ENCODE results near the gene RLN3.
A peak's percentile ranks its signal among the peaks of the same experiment; 100 is the strongest.

The RLN3 gene

GRCh38 chr19:13999085-13999484 lies 28.9 kb upstream of the RLN3 start:
- H3K4me1 ChIP-seq (ENCODE audit: insufficient read depth, low read length, poor library complexity, severe bottlenecking) = peaks cover 34% of the 10 kb centered on the region
- H3K79me2 ChIP-seq (ENCODE audit: insufficient read depth, low read length) = peaks cover 52% of the 10 kb centered on the region
- no peak overlapping the region for H3K4me2 ChIP-seq (ENCODE audit: low read depth, low read length, poor library complexity, severe bottlenecking)

DNA sequence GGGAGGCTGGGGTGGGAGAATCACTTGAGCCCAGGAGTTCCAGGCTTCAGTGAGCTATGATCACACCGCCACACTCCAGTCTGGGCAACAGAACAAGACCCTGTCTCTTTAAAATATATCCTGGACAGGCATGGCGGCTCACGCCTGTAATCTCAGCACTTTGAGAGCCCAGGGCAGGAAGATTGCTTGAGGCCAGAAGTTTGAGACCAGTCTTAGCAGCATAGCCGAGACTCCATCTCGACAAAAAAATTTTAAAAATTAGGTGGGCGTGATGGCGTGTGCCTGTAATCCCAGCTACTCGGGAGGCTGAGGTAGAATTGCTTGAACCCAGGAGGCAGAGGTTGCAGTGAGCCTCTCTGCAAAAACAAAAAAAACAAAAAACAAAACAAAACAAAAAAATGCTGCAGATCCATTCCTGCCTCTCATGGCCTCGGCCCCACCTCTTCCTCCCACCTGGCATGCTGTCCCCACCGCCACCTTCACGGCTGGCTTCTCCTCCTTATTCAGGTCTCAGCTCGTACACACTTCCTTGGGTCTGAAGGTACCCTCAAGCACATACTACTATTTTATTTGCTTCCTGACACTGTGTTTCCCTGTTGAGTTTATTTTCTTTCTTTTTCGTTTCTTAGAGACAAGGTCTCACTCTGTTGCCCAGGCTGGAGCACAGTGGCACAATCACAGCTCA lies 27.1 kb upstream of the RLN3 start:
- TF ChIP-seq CTCF (conservative IDR thresholded peaks at IDR 0.05; ENCODE audit: low read length) = no peak
- no peak for TF ChIP-seq EZH2phosphoT487 (IDR thresholded peaks at IDR 0.05; ENCODE audit: borderline replicate concordance)
- Histone ChIP-seq H3K36me3 (ENCODE audit: insufficient read depth, low read length) (peaks cover 8% of the 10 kb centered on the region), H2AFZ (ENCODE audit: low read length) (no peak overlapping the region), H3K9me2 (replicated peaks; ENCODE audit: low read depth, low read length) (no peaks in the 10 kb centered on the region), H3K9me3 (ENCODE audit: insufficient read depth, low read depth, low read length) (peaks cover 13% of the 10 kb centered on the region; the same call in 1 of the 2 replicates), H3K4me2 (ENCODE audit: low read depth, low read length, poor library complexity, severe bottlenecking) (peak overlapping the region; percentile 12), H3K9ac (ENCODE audit: low read depth, low read length, poor library complexity, severe bottlenecking) (peak overlapping the region; percentile 61), H3F3A (ENCODE audit: low read depth) (peaks cover 17% of the 10 kb centered on the region; the same call in 1 of the 2 replicates), H3K79me2 (ENCODE audit: insufficient read depth, low read length) (peaks cover 61% of the 10 kb centered on the region), H4K20me1 (ENCODE audit: insufficient read depth, low read length, poor library complexity, severe bottlenecking) (no peaks in the 10 kb centered on the region), H3K4me3 (ENCODE audit: low read length, poor library complexity, severe bottlenecking) (no peak overlapping the region), H3K4me1 (ENCODE audit: insufficient read depth, low read length, poor library complexity, severe bottlenecking) (peaks cover 42% of the 10 kb centered on the region), H3K27me3 (ENCODE audit: insufficient read depth, low read length, poor library complexity, severe bottlenecking) (no peaks in the 10 kb centered on the region)

More at GRCh38 chr19:13999085-13999484, 28.9 kb upstream of the RLN3 start:
- H3K36me3 ChIP-seq (ENCODE audit: insufficient read depth, low read length) = peaks cover 8% of the 10 kb centered on the region
- H3K9me3 ChIP-seq (ENCODE audit: insufficient read depth, low read depth, low read length) = peaks cover 13% of the 10 kb centered on the region; the same call in 1 of the 2 replicates
- H4K20me1 ChIP-seq (ENCODE audit: insufficient read depth, low read length, poor library complexity, severe bottlenecking) = no peaks in the 10 kb centered on the region
- H2AFZ ChIP-seq (ENCODE audit: low read length) = no peak overlapping the region
- H3F3A ChIP-seq (ENCODE audit: low read depth) = peaks cover 6% of the 10 kb centered on the region; the same call in 1 of the 2 replicates
- TF ChIP-seq CTCF (conservative IDR thresholded peaks at IDR 0.05; ENCODE audit: low read length) = no peak
- TF ChIP-seq EZH2phosphoT487 (IDR thresholded peaks at IDR 0.05; ENCODE audit: borderline replicate concordance) = no peak
- H3K9ac ChIP-seq (ENCODE audit: low read depth, low read length, poor library complexity, severe bottlenecking) = no peak overlapping the region
- H3K9me2 ChIP-seq (replicated peaks; ENCODE audit: low read depth, low read length) = no peaks in the 10 kb centered on the region
- no peaks in the 10 kb centered on the region for H3K27me3 ChIP-seq (ENCODE audit: insufficient read depth, low read length, poor library complexity, severe bottlenecking)
- no peak overlapping the region for H3K4me3 ChIP-seq (ENCODE audit: low read length, poor library complexity, severe bottlenecking)

GRCh38 chr19:14002571-14003250 lies 25.2 kb upstream of the RLN3 start:
- peak overlapping the region; percentile 72 for H3K4me2 ChIP-seq (ENCODE audit: low read depth, low read length, poor library complexity, severe bottlenecking)
- H3K9ac ChIP-seq (ENCODE audit: low read depth, low read length, poor library complexity, severe bottlenecking) = peak overlapping the region; percentile 61
- no peaks in the 10 kb centered on the region for H3K27me3 ChIP-seq (ENCODE audit: insufficient read depth, low read length, poor library complexity, severe bottlenecking)
- H2AFZ ChIP-seq (ENCODE audit: low read length) = no peak overlapping the region
- H3F3A ChIP-seq (ENCODE audit: low read depth) = peaks cover 17% of the 10 kb centered on the region; the same call in 1 of the 2 replicates
- TF ChIP-seq CTCF (conservative IDR thresholded peaks at IDR 0.05; ENCODE audit: low read length) = no peak
- no peak for TF ChIP-seq EZH2phosphoT487 (IDR thresholded peaks at IDR 0.05; ENCODE audit: borderline replicate concordance)
- H3K9me3 ChIP-seq (ENCODE audit: insufficient read depth, low read depth, low read length) = peaks cover 13% of the 10 kb centered on the region; the same call in 1 of the 2 replicates
- no peaks in the 10 kb centered on the region for H4K20me1 ChIP-seq (ENCODE audit: insufficient read depth, low read length, poor library complexity, severe bottlenecking)
- H3K4me3 ChIP-seq (ENCODE audit: low read length, poor library complexity, severe bottlenecking) = peak overlapping the region; percentile 37
- H3K79me2 ChIP-seq (ENCODE audit: insufficient read depth, low read length) = peaks cover 56% of the 10 kb centered on the region
- peaks cover 46% of the 10 kb centered on the region for H3K4me1 ChIP-seq (ENCODE audit: insufficient read depth, low read length, poor library complexity, severe bottlenecking)
- no peaks in the 10 kb centered on the region for H3K9me2 ChIP-seq (replicated peaks; ENCODE audit: low read depth, low read length)
- peaks cover 8% of the 10 kb centered on the region for H3K36me3 ChIP-seq (ENCODE audit: insufficient read depth, low read length)

All from Loucy (cell line).